ENCODE data around the gene EPB41L3.

EPB41L3 gene

DNA sequence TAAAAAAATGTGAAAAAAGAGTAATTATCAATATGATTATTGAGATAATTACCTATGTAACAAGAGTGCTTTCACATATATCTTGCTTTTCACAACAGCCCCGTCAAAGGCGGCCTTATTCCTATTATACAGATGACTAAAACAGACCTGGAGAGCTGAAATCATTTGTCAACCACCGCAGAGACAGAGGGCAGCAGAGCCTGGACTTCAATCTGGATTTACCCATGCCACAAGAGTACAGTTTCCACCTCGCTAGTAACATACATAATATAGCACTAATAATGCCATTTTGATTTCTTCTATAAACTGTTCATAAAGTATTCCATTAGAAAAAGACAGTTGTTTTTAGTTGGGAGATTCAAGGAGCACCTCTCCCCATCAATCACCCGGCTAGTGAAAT lies 121.8 kb downstream of the EPB41L3 start:
- DNase-seq (ENCODE audit: low read depth): no peak
- TF ChIP-seq, protein P1, sequence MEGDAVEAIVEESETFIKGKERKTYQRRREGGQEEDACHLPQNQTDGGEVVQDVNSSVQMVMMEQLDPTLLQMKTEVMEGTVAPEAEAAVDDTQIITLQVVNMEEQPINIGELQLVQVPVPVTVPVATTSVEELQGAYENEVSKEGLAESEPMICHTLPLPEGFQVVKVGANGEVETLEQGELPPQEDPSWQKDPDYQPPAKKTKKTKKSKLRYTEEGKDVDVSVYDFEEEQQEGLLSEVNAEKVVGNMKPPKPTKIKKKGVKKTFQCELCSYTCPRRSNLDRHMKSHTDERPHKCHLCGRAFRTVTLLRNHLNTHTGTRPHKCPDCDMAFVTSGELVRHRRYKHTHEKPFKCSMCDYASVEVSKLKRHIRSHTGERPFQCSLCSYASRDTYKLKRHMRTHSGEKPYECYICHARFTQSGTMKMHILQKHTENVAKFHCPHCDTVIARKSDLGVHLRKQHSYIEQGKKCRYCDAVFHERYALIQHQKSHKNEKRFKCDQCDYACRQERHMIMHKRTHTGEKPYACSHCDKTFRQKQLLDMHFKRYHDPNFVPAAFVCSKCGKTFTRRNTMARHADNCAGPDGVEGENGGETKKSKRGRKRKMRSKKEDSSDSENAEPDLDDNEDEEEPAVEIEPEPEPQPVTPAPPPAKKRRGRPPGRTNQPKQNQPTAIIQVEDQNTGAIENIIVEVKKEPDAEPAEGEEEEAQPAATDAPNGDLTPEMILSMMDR (IDR thresholded peaks at IDR 0.05; ENCODE audit: insufficient read depth, low read depth, low read length, missing control alignments): no peak
- no peak overlapping the region for H3K4me3 ChIP-seq (ENCODE audit: low read length)

DNA sequence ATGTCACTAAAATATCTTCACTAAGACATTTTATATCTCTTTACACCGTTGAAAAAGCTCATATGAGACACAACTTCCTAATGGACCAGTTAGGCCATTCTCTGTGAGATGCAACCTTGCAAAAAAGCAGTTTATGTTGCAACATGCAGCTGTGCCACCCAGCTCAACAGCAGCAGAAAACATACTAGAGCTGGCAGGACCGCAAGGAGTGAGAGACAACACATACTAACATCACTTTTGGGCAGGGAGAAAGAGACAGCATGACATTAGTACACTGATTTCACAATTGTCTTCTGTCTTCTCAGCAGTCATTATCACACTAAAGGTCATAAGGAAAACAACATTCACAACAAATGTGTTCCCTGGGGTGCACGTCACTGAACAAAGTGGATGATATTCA lies 122.9 kb downstream of the EPB41L3 start:
- DNase-seq (ENCODE audit: low read depth): no peak
- TF ChIP-seq, protein P1 (IDR thresholded peaks at IDR 0.05; ENCODE audit: insufficient read depth, low read depth, low read length, missing control alignments): no peak
- no peak overlapping the region for H3K4me3 ChIP-seq (ENCODE audit: low read length)

DNA sequence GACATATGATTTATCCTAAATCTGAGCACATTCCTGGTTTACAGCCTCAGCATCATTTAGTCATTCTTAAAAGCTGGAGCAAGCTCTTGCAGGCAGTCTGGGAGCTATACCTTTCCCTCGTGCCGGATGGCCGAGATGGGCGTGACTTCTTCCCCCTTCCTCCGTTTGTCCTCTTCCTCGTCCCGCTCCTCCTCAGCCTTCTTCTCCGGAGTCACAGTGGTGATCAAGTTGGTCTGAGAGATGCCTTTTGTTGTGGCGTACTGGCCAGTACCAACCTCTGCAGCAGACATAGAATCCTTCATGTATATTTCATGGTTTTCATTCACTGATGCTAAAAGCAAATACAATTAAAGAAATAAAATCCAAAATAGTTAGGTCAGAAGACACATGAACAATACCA lies 124.2 kb downstream of the EPB41L3 start:
- DNase-seq (ENCODE audit: low read depth): no peak
- H3K4me3 ChIP-seq (ENCODE audit: low read length): no peak overlapping the region
- TF ChIP-seq, protein P1 (IDR thresholded peaks at IDR 0.05; ENCODE audit: insufficient read depth, low read depth, low read length, missing control alignments): no peak

DNA sequence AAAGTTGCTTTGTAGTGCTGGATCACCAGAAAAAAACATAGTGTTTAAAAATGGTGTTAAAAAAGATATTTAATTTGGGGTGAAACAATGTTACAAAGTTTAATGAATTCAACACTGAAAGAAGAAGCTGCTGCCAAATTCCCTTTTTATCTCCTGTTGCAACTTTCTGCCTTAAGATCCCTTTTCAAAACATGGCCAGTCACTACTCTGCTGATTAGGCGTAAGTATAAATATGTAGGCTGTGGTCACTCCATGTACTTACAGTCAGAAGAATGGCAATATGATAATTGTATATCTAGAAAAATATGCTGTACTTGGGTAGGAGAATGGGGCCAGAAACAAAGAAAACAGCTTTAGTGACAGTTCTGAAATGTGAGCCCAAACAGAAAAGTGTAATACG lies 124.8 kb downstream of the EPB41L3 start:
- no peak overlapping the region for H3K4me3 ChIP-seq (ENCODE audit: low read length)
- TF ChIP-seq, protein P1 (IDR thresholded peaks at IDR 0.05; ENCODE audit: insufficient read depth, low read depth, low read length, missing control alignments): no peak
- no peak for DNase-seq (ENCODE audit: low read depth)

DNA sequence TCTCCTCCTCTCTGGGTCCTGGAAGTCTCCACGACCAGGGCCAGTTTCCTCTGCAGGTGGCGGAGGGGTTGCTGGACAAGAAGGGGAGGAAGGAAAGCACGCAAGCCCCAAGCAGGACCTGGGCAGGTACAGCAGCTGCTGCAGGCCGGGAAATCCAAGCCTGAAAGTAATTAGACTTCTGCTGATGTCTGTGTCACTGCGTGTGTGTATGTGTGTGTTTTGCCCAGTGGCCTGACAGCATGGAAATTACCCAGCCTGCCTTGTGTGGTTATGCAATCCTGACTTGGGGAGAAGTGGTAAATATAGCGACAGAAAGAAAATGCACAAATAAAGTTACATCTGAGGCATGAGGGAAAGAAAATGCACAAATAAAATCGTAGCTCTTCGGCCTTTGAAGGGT lies 126.5 kb downstream of the EPB41L3 start:
- no peak for DNase-seq (ENCODE audit: low read depth)
- TF ChIP-seq, protein P1 (IDR thresholded peaks at IDR 0.05; ENCODE audit: insufficient read depth, low read depth, low read length, missing control alignments): no peak
- no peak overlapping the region for H3K4me3 ChIP-seq (ENCODE audit: low read length)

DNA sequence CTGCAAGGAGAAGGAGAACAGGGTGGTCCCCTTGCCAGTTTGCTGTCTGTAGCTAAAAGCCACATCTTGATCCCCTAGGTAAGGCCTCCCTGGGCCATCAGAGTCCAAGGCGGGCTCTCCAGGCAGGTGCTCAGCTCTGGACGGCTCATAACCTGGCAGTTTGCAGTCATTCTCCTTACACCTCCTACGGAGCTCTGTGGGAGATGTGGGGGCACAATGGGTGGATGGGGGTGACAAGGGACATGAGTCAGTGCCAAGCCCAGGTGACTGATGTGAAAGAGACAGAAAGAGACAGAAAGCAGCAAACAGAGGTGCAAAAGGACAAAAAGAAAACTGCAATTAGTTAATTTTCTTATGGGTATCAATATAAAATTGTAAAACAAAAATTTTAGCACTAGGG lies 127.7 kb downstream of the EPB41L3 start:
- TF ChIP-seq, protein P1 (IDR thresholded peaks at IDR 0.05; ENCODE audit: insufficient read depth, low read depth, low read length, missing control alignments): no peak
- no peak for DNase-seq (ENCODE audit: low read depth)
- H3K4me3 ChIP-seq (ENCODE audit: low read length): no peak overlapping the region

DNA sequence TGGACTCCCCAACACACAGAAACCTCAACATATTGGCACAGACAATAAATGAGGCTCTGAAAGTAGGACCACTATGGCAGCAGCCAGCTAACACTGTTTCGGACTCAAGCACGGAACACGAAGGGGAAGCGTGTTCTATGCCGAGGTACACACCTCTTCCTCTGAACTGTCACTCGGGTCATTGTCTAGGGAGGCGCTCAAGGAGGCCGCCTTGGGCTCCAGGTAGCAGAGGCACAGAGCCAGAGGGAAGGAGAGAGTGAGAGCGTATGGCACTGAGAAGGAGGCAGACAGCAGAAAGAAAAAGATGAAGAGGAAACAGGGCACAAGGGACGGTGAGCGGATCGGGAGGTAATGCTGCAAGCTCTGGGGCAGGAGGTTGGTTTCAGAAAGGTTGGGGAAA lies 128.1 kb downstream of the EPB41L3 start:
- DNase-seq (ENCODE audit: low read depth): no peak
- TF ChIP-seq, protein P1 (IDR thresholded peaks at IDR 0.05; ENCODE audit: insufficient read depth, low read depth, low read length, missing control alignments): no peak

More for the DNA sequence above, 128.1 kb downstream of the EPB41L3 start:
- H3K4me3 ChIP-seq (ENCODE audit: low read length): no peak overlapping the region

Measured in epithelial cell of esophagus (primary cell).